ENCODE results near the gene PCP4L1.

Gene PCP4L1

DNA sequence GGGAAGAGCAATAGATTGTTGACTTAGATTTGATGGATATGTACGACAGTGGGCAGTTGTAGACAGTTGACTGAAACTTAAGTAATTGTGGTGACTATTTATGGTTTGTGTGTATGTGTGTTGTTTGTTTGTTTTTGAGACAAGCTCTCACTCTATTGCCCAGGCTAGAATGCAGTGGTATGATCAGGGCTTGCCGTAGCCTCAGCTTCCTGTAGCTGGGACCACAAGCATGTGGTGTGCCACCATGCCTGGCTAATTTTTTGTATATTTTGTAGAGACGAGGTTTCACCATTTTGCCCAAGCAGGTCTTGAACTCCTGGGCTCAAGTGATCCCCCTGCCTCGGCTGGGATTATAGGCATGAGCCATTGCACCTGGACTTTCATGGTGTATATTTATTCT lies 65.5 kb downstream of the PCP4L1 start:
- DNase-seq (ENCODE audit: low read depth), result no peak
- H3K4me3 ChIP-seq (ENCODE audit: low read depth, low read length), result no peak overlapping the region
- TF ChIP-seq, protein P1, sequence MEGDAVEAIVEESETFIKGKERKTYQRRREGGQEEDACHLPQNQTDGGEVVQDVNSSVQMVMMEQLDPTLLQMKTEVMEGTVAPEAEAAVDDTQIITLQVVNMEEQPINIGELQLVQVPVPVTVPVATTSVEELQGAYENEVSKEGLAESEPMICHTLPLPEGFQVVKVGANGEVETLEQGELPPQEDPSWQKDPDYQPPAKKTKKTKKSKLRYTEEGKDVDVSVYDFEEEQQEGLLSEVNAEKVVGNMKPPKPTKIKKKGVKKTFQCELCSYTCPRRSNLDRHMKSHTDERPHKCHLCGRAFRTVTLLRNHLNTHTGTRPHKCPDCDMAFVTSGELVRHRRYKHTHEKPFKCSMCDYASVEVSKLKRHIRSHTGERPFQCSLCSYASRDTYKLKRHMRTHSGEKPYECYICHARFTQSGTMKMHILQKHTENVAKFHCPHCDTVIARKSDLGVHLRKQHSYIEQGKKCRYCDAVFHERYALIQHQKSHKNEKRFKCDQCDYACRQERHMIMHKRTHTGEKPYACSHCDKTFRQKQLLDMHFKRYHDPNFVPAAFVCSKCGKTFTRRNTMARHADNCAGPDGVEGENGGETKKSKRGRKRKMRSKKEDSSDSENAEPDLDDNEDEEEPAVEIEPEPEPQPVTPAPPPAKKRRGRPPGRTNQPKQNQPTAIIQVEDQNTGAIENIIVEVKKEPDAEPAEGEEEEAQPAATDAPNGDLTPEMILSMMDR (conservative IDR thresholded peaks at IDR 0.05; ENCODE audit: low read depth, low read length), result no peak

DNA sequence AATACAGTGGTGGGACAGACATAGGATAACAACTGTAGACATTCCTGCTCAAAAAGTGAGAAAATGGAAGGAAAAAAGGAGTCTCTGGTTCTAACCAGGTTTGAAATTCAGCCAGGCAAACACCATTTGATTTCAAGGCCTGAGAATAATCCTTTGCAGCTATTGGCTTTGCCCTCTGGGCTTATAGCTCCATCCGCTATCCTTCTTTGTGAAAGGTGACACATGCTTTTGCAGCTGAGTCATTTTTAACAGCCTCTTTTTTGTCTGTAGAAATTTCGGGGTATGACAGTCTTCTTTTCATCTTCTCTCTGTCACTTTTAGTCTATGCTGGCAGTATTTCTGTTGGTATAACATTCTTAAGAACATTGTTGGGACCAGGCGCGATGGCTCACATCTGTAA lies 71.8 kb downstream of the PCP4L1 start:
- DNase-seq (ENCODE audit: low read depth), result no peak
- TF ChIP-seq, protein P1 (conservative IDR thresholded peaks at IDR 0.05; ENCODE audit: low read depth, low read length), result no peak
- H3K4me3 ChIP-seq (ENCODE audit: low read depth, low read length), result no peak overlapping the region

DNA sequence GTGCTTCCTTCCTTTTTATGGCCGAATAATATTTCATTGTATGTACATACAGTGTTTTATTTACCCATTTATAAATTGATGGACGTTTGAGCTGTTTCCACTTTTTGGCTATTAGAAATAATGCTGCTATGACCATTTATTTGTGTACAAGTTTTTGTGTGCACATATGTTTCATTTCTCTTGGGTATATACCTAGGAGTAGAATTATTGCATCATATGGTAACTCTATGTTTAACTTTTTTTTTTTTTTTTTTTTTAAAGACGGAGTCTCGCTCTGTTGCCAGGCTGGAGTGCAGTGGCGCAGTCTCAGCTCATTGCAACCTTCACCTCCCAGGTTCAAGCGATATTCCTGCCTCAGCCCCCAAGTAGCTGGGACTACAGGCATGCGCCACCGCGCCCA lies 74.6 kb downstream of the PCP4L1 start:
- DNase-seq (ENCODE audit: low read depth), result no peak
- H3K4me3 ChIP-seq (ENCODE audit: low read depth, low read length), result no peak overlapping the region
- TF ChIP-seq, protein P1 (conservative IDR thresholded peaks at IDR 0.05; ENCODE audit: low read depth, low read length), result no peak
